ENCODE measurements around the gene CALML3. TPM values are rescaled to one million over a fixed set of nuclear protein-coding genes. Genes with fewer than 3 reads are reported as not detected.

The CALML3 gene
- total RNA-seq, 1 experiment from 2014 or later = not detected

DNA sequence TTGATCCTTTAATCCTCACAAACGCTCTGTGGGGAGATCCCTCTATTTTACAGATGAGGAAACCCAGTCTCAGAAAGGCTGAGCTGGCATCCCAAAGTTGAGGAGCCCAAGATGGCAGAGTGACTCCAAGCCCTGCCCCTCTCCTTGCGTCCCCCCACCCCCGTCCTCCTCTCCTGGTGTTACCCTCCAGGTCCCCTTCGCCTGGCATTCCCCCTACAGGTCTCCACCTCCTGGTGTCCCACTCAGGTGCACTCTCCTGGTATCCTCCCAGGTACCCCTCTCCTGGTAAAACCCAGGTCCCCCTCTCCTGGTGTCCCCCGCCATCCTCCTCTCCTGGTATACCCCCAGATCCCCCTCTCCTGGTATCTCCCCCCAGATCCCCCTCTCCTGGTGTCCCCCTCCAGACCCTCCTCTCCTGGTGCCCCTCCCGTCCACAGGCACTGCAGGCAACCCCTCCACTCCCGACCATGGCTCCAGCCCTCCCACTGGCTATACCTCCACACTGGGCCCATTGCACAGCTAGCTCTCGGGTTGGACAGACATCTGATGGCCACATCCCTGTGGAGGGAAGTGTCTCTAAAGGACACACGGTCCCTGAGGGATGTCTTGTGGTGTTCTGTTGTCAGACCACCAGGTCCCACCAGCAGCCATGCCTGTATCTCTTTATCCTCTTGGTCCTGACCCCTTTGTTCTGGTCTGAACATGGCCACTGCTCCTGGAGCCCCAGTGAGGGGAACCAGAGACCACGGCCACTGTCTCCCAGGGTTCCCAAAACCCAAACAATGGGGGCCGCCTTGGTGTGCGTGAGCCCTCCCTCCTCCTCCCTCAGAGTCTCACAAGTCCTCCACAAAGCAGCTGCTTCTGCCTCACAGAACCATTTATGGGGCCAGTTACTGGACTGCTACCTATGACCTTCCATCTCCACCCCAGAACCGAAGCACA lies 37.2 kb downstream of the CALML3 start:
- Histone ChIP-seq H2AFZ (no peak overlapping the region), H3K4me3 (no peak overlapping the region), H3K27me3 (ENCODE audit: insufficient read depth, low read depth) (no peaks in the 10 kb centered on the region), H3K36me3 (ENCODE audit: low read depth) (no peaks in the 10 kb centered on the region), H4K20me1 (ENCODE audit: insufficient read depth) (no peaks in the 10 kb centered on the region), H3K4me2 (no peak overlapping the region), H3F3A (ENCODE audit: insufficient read depth, low read depth) (no peaks in the 10 kb centered on the region), H3K9me3 (ENCODE audit: insufficient read depth, low read depth) (no peaks in the 10 kb centered on the region), H3K4me1 (replicated peaks; ENCODE audit: insufficient read depth) (no peaks in the 10 kb centered on the region), H3K79me2 (ENCODE audit: low read depth) (no peaks in the 10 kb centered on the region), H3K27ac (no peak overlapping the region), H3K9me2 (ENCODE audit: insufficient read depth) (no peaks in the 10 kb centered on the region)
- intact Hi-C loops (cut with micrococcal nuclease; ENCODE audit: unreplicated experiment) = no loop called here
- DNase-seq = no peak
- ChIA-PET CTCF (no interaction called here), POLR2A (ENCODE audit: unreplicated experiment) (no interaction called here)
- no peak for TF ChIP-seq EZH2 (IDR thresholded peaks at IDR 0.05; ENCODE audit: low read depth)
- TF ChIP-seq, protein P1, sequence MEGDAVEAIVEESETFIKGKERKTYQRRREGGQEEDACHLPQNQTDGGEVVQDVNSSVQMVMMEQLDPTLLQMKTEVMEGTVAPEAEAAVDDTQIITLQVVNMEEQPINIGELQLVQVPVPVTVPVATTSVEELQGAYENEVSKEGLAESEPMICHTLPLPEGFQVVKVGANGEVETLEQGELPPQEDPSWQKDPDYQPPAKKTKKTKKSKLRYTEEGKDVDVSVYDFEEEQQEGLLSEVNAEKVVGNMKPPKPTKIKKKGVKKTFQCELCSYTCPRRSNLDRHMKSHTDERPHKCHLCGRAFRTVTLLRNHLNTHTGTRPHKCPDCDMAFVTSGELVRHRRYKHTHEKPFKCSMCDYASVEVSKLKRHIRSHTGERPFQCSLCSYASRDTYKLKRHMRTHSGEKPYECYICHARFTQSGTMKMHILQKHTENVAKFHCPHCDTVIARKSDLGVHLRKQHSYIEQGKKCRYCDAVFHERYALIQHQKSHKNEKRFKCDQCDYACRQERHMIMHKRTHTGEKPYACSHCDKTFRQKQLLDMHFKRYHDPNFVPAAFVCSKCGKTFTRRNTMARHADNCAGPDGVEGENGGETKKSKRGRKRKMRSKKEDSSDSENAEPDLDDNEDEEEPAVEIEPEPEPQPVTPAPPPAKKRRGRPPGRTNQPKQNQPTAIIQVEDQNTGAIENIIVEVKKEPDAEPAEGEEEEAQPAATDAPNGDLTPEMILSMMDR (conservative IDR thresholded peaks at IDR 0.05) = no peak
- no TSS peak for BruUV-seq (replicated peaks)

DNA sequence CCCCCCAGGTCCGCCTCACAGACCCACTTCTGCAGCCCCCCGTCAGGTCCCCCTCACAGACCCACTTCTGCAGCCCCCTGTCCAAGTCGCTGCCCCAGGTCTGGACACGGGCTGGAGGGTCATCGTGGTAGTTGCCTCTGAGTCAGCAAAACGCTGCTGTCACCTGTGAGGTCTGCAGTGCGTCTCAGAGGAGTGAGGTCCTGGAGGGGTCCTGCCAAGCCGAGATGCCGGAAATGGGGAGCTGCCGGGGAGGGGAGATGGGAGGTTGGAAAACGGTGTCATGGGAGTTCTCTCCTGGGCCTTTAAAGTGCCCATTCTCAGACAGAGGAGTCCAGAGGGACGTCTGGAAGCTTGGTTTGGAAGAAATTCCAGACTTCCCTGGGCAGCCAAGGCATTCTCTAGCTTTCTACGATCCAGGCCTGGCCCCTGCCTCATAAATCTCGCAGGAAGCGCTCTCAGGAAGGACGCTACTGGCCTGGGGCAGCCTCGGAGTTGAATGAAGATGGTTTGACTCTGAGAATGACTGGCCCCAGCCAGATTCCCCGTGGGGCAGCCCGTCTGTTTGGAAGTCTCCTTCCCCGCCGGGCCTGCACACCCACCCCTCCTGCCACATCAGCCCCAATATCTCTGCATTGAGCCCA lies 38.7 kb downstream of the CALML3 start:
- ChIA-PET CTCF (no interaction called here), POLR2A (ENCODE audit: unreplicated experiment) (no interaction called here)
- TF ChIP-seq, protein P1 (conservative IDR thresholded peaks at IDR 0.05) = no peak
- TF ChIP-seq EZH2 (IDR thresholded peaks at IDR 0.05; ENCODE audit: low read depth) = no peak
- H3K4me1 ChIP-seq (replicated peaks; ENCODE audit: insufficient read depth) = no peaks in the 10 kb centered on the region
- no peaks in the 10 kb centered on the region for H3K27me3 ChIP-seq (ENCODE audit: insufficient read depth, low read depth)
- no peak overlapping the region for H2AFZ ChIP-seq
- intact Hi-C loops (cut with micrococcal nuclease; ENCODE audit: unreplicated experiment) = no loop called here
- H3K36me3 ChIP-seq (ENCODE audit: low read depth) = no peaks in the 10 kb centered on the region
- H3K79me2 ChIP-seq (ENCODE audit: low read depth) = no peaks in the 10 kb centered on the region
- no peaks in the 10 kb centered on the region for H3F3A ChIP-seq (ENCODE audit: insufficient read depth, low read depth)
- no TSS peak for BruUV-seq (replicated peaks)
- H3K9me2 ChIP-seq (ENCODE audit: insufficient read depth) = no peaks in the 10 kb centered on the region
- H3K4me2 ChIP-seq = no peak overlapping the region
- H3K4me3 ChIP-seq = no peak overlapping the region
- H3K27ac ChIP-seq = no peak overlapping the region
- no peak for DNase-seq
- H3K9me3 ChIP-seq (ENCODE audit: insufficient read depth, low read depth) = no peaks in the 10 kb centered on the region
- no peaks in the 10 kb centered on the region for H4K20me1 ChIP-seq (ENCODE audit: insufficient read depth)

- BruUV-seq (replicated peaks) = no TSS peak
- intact Hi-C loops (cut with micrococcal nuclease; ENCODE audit: unreplicated experiment) = no loop called here
- Histone ChIP-seq H3K36me3 (ENCODE audit: low read depth) (no peaks in the 10 kb centered on the region), H3K4me2 (no peak overlapping the region), H3K27me3 (ENCODE audit: insufficient read depth, low read depth) (no peaks in the 10 kb centered on the region), H3K4me1 (replicated peaks; ENCODE audit: insufficient read depth) (no peaks in the 10 kb centered on the region), H3K9me2 (ENCODE audit: insufficient read depth) (no peaks in the 10 kb centered on the region), H3K9me3 (ENCODE audit: insufficient read depth, low read depth) (no peaks in the 10 kb centered on the region), H3F3A (ENCODE audit: insufficient read depth, low read depth) (no peaks in the 10 kb centered on the region), H3K4me3 (no peak overlapping the region), H3K79me2 (ENCODE audit: low read depth) (no peaks in the 10 kb centered on the region), H4K20me1 (ENCODE audit: insufficient read depth) (no peaks in the 10 kb centered on the region), H2AFZ (no peak overlapping the region), H3K27ac (no peak overlapping the region)
- CTCF ChIA-PET = no interaction called here
- TF ChIP-seq EZH2 (IDR thresholded peaks at IDR 0.05; ENCODE audit: low read depth) = no peak
- TF ChIP-seq, protein P1 (conservative IDR thresholded peaks at IDR 0.05) = no peak
- DNase-seq = peak in 1 of 2 experiments; percentile 45
- POLR2A ChIA-PET (ENCODE audit: unreplicated experiment) = no interaction called here
Measured at GRCh38 chr10:5563991-5564536, 39.3 kb downstream of the CALML3 start.
